ENCODE data around the gene COL27A1. TPM values are rescaled to one million over a fixed set of nuclear protein-coding genes. Genes with fewer than 3 reads are reported as not detected.

COL27A1 gene
- total RNA-seq, 1 experiment from 2014 or later, result 20.1 TPM

- intact Hi-C loops (cut with micrococcal nuclease; ENCODE audit: unreplicated experiment), result no loop called here
- Mint-ChIP-seq H3K4me1 (ENCODE audit: low read depth, unreplicated experiment) (no peaks in the 10 kb centered on the region), H3K27ac (ENCODE audit: unreplicated experiment) (no peak overlapping the region), H3K27me3 (ENCODE audit: unreplicated experiment) (no peaks in the 10 kb centered on the region), H3K9me3 (ENCODE audit: low read depth, unreplicated experiment) (no peaks in the 10 kb centered on the region), H3K4me3 (ENCODE audit: low read depth, unreplicated experiment) (no peak overlapping the region), H3K36me3 (ENCODE audit: insufficient read depth, unreplicated experiment) (peaks cover 5% of the 10 kb centered on the region)
- DNase-seq, result no peak
- CTCF ChIA-PET, result no interaction called here
- no TSS peak for BruUV-seq (replicated peaks)
- no peak for TF ChIP-seq CTCF (IDR thresholded peaks at IDR 0.05; ENCODE audit: unreplicated experiment)
Observed at GRCh38 chr9:114231273-114231672, 75.9 kb downstream of the COL27A1 start.

- no peaks in the 10 kb centered on the region for H3K27me3 Mint-ChIP-seq (ENCODE audit: unreplicated experiment)
- peaks cover 6% of the 10 kb centered on the region for H3K36me3 Mint-ChIP-seq (ENCODE audit: insufficient read depth, unreplicated experiment)
- no peak overlapping the region for H3K4me3 Mint-ChIP-seq (ENCODE audit: low read depth, unreplicated experiment)
- no peak overlapping the region for H3K27ac Mint-ChIP-seq (ENCODE audit: unreplicated experiment)
- no peaks in the 10 kb centered on the region for H3K9me3 Mint-ChIP-seq (ENCODE audit: low read depth, unreplicated experiment)
- CTCF ChIA-PET, result no interaction called here
- no peaks in the 10 kb centered on the region for H3K4me1 Mint-ChIP-seq (ENCODE audit: low read depth, unreplicated experiment)
- no peak for TF ChIP-seq CTCF (IDR thresholded peaks at IDR 0.05; ENCODE audit: unreplicated experiment)
- no peak for DNase-seq
- intact Hi-C loops (cut with micrococcal nuclease; ENCODE audit: unreplicated experiment), result no loop called here
- BruUV-seq (replicated peaks), result no TSS peak
Observed at GRCh38 chr9:114231719-114232449, 76.5 kb downstream of the COL27A1 start.

GRCh38 chr9:114233491-114234185 lies 78.3 kb downstream of the COL27A1 start:
- DNase-seq, result no peak
- no peaks in the 10 kb centered on the region for H3K27me3 Mint-ChIP-seq (ENCODE audit: unreplicated experiment)
- CTCF ChIA-PET, result no interaction called here
- H3K4me3 Mint-ChIP-seq (ENCODE audit: low read depth, unreplicated experiment), result no peak overlapping the region
- no TSS peak for BruUV-seq (replicated peaks)
- TF ChIP-seq CTCF (IDR thresholded peaks at IDR 0.05; ENCODE audit: unreplicated experiment), result no peak
- no peaks in the 10 kb centered on the region for H3K4me1 Mint-ChIP-seq (ENCODE audit: low read depth, unreplicated experiment)
- H3K9me3 Mint-ChIP-seq (ENCODE audit: low read depth, unreplicated experiment), result no peaks in the 10 kb centered on the region
- peaks cover 6% of the 10 kb centered on the region for H3K36me3 Mint-ChIP-seq (ENCODE audit: insufficient read depth, unreplicated experiment)
- intact Hi-C loops (cut with micrococcal nuclease; ENCODE audit: unreplicated experiment), result no loop called here
- no peak overlapping the region for H3K27ac Mint-ChIP-seq (ENCODE audit: unreplicated experiment)

- H3K36me3 Mint-ChIP-seq (ENCODE audit: insufficient read depth, unreplicated experiment), result peaks cover 6% of the 10 kb centered on the region
- no peak overlapping the region for H3K27ac Mint-ChIP-seq (ENCODE audit: unreplicated experiment)
- no peaks in the 10 kb centered on the region for H3K9me3 Mint-ChIP-seq (ENCODE audit: low read depth, unreplicated experiment)
- no peak for TF ChIP-seq CTCF (IDR thresholded peaks at IDR 0.05; ENCODE audit: unreplicated experiment)
- H3K27me3 Mint-ChIP-seq (ENCODE audit: unreplicated experiment), result no peaks in the 10 kb centered on the region
- CTCF ChIA-PET, result no interaction called here
- BruUV-seq (replicated peaks), result no TSS peak
- DNase-seq, result no peak
- intact Hi-C loops (cut with micrococcal nuclease; ENCODE audit: unreplicated experiment), result no loop called here
- H3K4me1 Mint-ChIP-seq (ENCODE audit: low read depth, unreplicated experiment), result no peaks in the 10 kb centered on the region
- no peak overlapping the region for H3K4me3 Mint-ChIP-seq (ENCODE audit: low read depth, unreplicated experiment)
Observed at GRCh38 chr9:114235033-114235661, 79.8 kb downstream of the COL27A1 start.
